Fibroblast of lung (primary cell): Measurements from ENCODE around the gene C17orf107. TPM values are rescaled to one million over a fixed set of nuclear protein-coding genes. Genes with fewer than 3 reads are reported as not detected.

ENCODE experiments used
- DNase-seq, 2 donors: peaks; one replicate each; pipeline versions ENCODE4 v3.0.0 to v3.0.0-alpha.2; 2010; ENCODE audit warnings: low read depth in 2 of 2
- H2AFZ ChIP-seq: 2 replicates; pipeline ENCODE4 v1.5.1; 2012; ENCODE audit warnings: low read length, control low read depth, inconsistent platforms
- H3K27ac ChIP-seq: 2 replicates; pipeline ENCODE4 v1.5.1; 2011; ENCODE audit warnings: low read length, control low read depth; ENCODE audit not compliant: insufficient read depth
- H3K27me3 ChIP-seq: 2 replicates; pipeline ENCODE4 v1.5.1; 2011; ENCODE audit warnings: mild to moderate bottlenecking, low read length; ENCODE audit not compliant: control insufficient read depth, insufficient read depth
- H3K36me3 ChIP-seq: 2 replicates; pipeline ENCODE4 v1.5.1; 2011; ENCODE audit warnings: low read length; ENCODE audit not compliant: control insufficient read depth, insufficient read depth
- H3K4me1 ChIP-seq: 2 replicates; pipeline ENCODE4 v1.5.1; 2011; ENCODE audit warnings: low read length; ENCODE audit not compliant: control insufficient read depth, insufficient read depth; ENCODE audit errors: extremely low read depth
- H3K4me2 ChIP-seq: 2 replicates; pipeline ENCODE4 v1.5.1; 2011; ENCODE audit warnings: low read length, control low read depth; ENCODE audit not compliant: insufficient read depth; ENCODE audit errors: extremely low read depth
- H3K4me3 ChIP-seq, 4 experiments: fragments of 200-600 bp in 1 of 4; sonication (generic) in 1 of 4; replicated peaks in 1 of 4; 2 replicates each; pipeline ENCODE4 v1.5.1; 2011 to 2016; ENCODE audit warnings: low read length in 4 of 4, low read depth in 3 of 4, mild to moderate bottlenecking in 3 of 4, control low read depth in 2 of 4, inconsistent platforms in 1 of 4, mixed read lengths in 1 of 4; ENCODE audit not compliant: insufficient read depth in 1 of 4; ENCODE audit errors: control extremely low read depth in 1 of 4
- H3K79me2 ChIP-seq: 2 replicates; pipeline ENCODE4 v1.5.1; 2012; ENCODE audit warnings: mild to moderate bottlenecking, low read length, inconsistent platforms; ENCODE audit not compliant: control insufficient read depth, insufficient read depth
- H3K9ac ChIP-seq: 2 replicates; pipeline ENCODE4 v1.5.1; 2011; ENCODE audit warnings: mild to moderate bottlenecking, low read length, control low read depth; ENCODE audit not compliant: insufficient read depth
- H3K9me3 ChIP-seq: 2 replicates; pipeline ENCODE4 v1.5.1; 2012; ENCODE audit warnings: low read depth, low read length; ENCODE audit not compliant: control insufficient read depth, insufficient read depth
- H4K20me1 ChIP-seq: 2 replicates; pipeline ENCODE4 v1.5.1; 2011; ENCODE audit warnings: low read length; ENCODE audit not compliant: control insufficient read depth, insufficient read depth; ENCODE audit errors: extremely low read depth
- EZH2 ChIP-seq: IDR thresholded peaks from 2 replicates; pipeline ENCODE4 v1.5.1; 2012; ENCODE audit warnings: low read length, control low read depth, mild to moderate bottlenecking; ENCODE audit errors: missing control alignments
- polyA plus RNA-seq, 2 donors: library from polyadenylated mRNA; depleted of rRNA in 1 of 2; stranded (reverse) in 1 of 2; unstranded in 1 of 2; fragments of >200 nt; gene quantifications; 2 replicates each; pipeline ENCODE4 v1.2.1, GENCODE V29; 2011 to 2012; ENCODE audit warnings: missing spikeins in 1 of 2
- total RNA-seq: library from RNA; depleted of rRNA; stranded (reverse); fragments of >200 nt; gene quantifications from 2 replicates; pipeline ENCODE4 v1.2.1, GENCODE V29; 2014
- TF ChIP-seq, protein P1 (sequence below), 2 donors: IDR thresholded peaks in 1 of 2; conservative IDR thresholded peaks in 1 of 2; 1 replicate in 1 of 2; 2 replicates in 1 of 2; pipeline ENCODE4 v1.5.1; 2011 to 2012; ENCODE audit warnings: low read length in 2 of 2, control low read depth in 1 of 2, inconsistent platforms in 1 of 2, low read depth in 1 of 2, mild to moderate bottlenecking in 1 of 2

C17orf107 gene
- total and polyA plus RNA-seq, 2 donors (not counting 1 experiment from before 2014, with no cell fraction given): 0.67 to 1.8 TPM

DNA sequence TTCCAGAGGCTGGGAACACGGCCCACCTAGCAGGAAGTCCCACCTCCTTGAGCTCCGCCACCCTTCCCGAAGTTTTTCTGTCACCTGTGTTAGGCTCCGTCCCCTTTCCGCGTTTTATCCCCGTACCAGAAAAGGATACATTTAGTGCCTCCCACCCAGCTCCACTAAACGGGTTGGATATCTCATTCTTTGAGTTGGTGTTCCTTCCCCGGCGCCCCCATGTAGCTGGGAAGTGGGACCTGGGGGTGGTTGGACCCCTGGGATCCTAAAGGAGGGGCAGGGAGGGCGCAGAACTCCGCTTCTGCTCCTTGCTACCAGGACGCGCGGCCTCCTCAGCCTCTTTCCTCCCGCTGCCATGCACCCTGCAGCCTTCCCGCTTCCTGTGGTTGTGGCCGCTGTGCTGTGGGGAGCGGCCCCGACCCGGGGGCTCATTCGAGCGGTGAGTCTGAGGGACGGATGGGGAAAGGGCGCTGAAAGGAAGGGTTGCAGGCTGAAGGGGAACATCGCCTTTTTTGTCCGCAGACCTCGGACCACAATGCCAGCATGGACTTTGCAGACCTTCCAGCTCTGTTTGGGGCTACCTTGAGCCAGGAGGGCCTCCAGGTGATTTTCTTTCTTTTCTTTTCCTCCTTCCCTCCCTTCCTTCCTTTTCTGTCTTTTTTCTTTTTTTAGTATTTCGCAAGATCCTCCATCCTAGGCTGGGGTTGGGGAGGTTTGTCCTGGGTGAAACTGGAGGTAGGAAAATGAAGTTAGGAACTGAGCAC, 41.4 kb downstream of the C17orf107 start:
- H3K4me2 ChIP-seq: peak overlapping the region; percentile 95
- H4K20me1 ChIP-seq: no peaks in the 10 kb centered on the region
- H3K9ac ChIP-seq: peak overlapping the region; percentile 78
- no peaks in the 10 kb centered on the region for H3K27me3 ChIP-seq
- DNase-seq: no peak
- peak overlapping the region; percentile 89 for H3K27ac ChIP-seq
- peaks cover 35% of the 10 kb centered on the region for H3K36me3 ChIP-seq
- no peak for TF ChIP-seq EZH2
- H2AFZ ChIP-seq: peak overlapping the region; percentile 79
- H3K79me2 ChIP-seq: peaks cover 69% of the 10 kb centered on the region
- H3K4me1 ChIP-seq: peaks cover 29% of the 10 kb centered on the region
- H3K4me3 ChIP-seq: peak overlapping the region; percentile 77 to 93 (median 83)
- no peaks in the 10 kb centered on the region for H3K9me3 ChIP-seq

DNA sequence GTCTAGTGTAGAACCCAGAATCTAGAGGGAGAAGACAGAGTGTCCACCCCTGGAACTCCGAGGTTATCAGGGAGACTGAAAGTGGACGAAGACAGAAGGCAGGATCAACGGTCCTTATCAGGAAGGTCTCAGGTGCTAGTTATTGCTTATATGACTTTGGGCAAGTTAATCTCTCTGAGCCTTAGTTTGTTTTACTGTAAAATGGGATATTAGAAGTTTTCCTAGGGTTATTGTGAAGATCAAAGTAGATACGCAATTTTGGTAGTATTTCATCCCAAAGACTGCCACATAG, 41.9 kb downstream of the C17orf107 start:
- Histone ChIP-seq H3K4me1 (peaks cover 30% of the 10 kb centered on the region), H3K9me3 (no peaks in the 10 kb centered on the region), H3K4me2 (peak overlapping the region; percentile 95), H3K9ac (peak overlapping the region; percentile 45), H3K27me3 (no peaks in the 10 kb centered on the region), H3K36me3 (peaks cover 32% of the 10 kb centered on the region), H3K27ac (peak overlapping the region; percentile 89), H4K20me1 (no peaks in the 10 kb centered on the region), H2AFZ (no peak overlapping the region), H3K4me3 (peak overlapping the region; percentile 77 to 93 (median 83)), H3K79me2 (peaks cover 74% of the 10 kb centered on the region)
- TF ChIP-seq EZH2: no peak
- TF ChIP-seq, protein P1, sequence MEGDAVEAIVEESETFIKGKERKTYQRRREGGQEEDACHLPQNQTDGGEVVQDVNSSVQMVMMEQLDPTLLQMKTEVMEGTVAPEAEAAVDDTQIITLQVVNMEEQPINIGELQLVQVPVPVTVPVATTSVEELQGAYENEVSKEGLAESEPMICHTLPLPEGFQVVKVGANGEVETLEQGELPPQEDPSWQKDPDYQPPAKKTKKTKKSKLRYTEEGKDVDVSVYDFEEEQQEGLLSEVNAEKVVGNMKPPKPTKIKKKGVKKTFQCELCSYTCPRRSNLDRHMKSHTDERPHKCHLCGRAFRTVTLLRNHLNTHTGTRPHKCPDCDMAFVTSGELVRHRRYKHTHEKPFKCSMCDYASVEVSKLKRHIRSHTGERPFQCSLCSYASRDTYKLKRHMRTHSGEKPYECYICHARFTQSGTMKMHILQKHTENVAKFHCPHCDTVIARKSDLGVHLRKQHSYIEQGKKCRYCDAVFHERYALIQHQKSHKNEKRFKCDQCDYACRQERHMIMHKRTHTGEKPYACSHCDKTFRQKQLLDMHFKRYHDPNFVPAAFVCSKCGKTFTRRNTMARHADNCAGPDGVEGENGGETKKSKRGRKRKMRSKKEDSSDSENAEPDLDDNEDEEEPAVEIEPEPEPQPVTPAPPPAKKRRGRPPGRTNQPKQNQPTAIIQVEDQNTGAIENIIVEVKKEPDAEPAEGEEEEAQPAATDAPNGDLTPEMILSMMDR (conservative IDR thresholded peaks at IDR 0.05 in 1 of 2, IDR thresholded peaks at IDR 0.05 in 1 of 2; ENCODE audit: low read depth in 1 of 2, low read length in 2 of 2): no peak
- no peak for DNase-seq

DNA sequence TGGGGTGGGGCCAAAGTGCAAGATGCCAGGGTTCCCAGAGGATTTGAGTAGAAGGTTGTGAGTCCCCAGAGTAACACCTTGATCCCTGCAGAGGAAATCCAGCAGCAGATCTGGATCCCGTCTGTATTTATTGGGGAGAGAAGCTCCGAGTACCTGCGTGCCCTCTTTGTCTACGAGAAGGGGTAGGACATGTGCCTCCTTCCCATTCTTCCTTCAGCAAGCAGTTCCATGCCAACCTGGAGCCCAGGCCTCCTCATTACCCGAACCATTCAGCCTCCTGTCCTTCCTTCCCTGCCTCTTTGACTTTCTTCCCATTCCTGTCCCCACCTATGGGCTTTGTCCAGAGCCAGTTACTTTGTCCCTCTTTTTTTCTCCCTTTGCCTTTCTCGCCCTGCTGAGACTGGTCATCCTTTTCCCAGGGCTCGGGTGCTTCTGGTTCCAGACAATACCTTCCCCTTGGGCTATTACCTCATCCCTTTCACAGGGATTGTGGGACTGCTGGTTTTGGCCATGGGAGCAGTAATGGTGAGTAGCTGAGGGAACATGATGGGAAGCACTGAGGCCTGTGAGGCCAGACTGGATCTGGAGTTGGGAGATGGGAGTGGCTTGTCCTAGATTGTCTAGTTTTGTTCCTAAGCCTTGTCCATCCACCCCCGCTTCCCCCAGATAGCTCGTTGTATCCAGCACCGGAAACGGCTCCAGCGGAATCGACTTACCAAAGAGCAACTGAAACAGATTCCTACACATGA, 43.6 kb downstream of the C17orf107 start:
- H4K20me1 ChIP-seq: peaks cover 2% of the 10 kb centered on the region
- H3K36me3 ChIP-seq: peaks cover 29% of the 10 kb centered on the region
- peaks cover 30% of the 10 kb centered on the region for H3K4me1 ChIP-seq
- no peak overlapping the region for H3K4me3 ChIP-seq
- TF ChIP-seq, protein P1 (conservative IDR thresholded peaks at IDR 0.05 in 1 of 2, IDR thresholded peaks at IDR 0.05 in 1 of 2; ENCODE audit: low read depth in 1 of 2, low read length in 2 of 2): no peak
- no peak for TF ChIP-seq EZH2
- H3K9ac ChIP-seq: no peak overlapping the region
- H3K9me3 ChIP-seq: no peaks in the 10 kb centered on the region
- H3K27me3 ChIP-seq: no peaks in the 10 kb centered on the region
- peaks cover 89% of the 10 kb centered on the region for H3K79me2 ChIP-seq
- H2AFZ ChIP-seq: no peak overlapping the region
- no peak overlapping the region for H3K4me2 ChIP-seq
- H3K27ac ChIP-seq: no peak overlapping the region
- no peak for DNase-seq
